Measurements from ENCODE around the gene TSC22D3.

The TSC22D3 gene

GRCh38 chrX:107725761-107726555, 49.6 kb downstream of the TSC22D3 start:
- no peaks in the 10 kb centered on the region for H3K9me3 ChIP-seq (ENCODE audit: control insufficient read depth, low read length)
- H3K27me3 ChIP-seq (ENCODE audit: control insufficient read depth, insufficient read depth, low read length), result no peaks in the 10 kb centered on the region
- no peaks in the 10 kb centered on the region for H3K36me3 ChIP-seq (ENCODE audit: control insufficient read depth, insufficient read depth, low read length)
- H3K4me3 ChIP-seq (ENCODE audit: low read length), result no peak overlapping the region
- H3K9ac ChIP-seq (ENCODE audit: low read length), result no peak overlapping the region
- H3K4me1 ChIP-seq (ENCODE audit: control insufficient read depth, insufficient read depth, low read length), result peaks cover 44% of the 10 kb centered on the region

- peaks cover 34% of the 10 kb centered on the region for H3K4me1 ChIP-seq (ENCODE audit: control insufficient read depth, insufficient read depth, low read length)
- no peaks in the 10 kb centered on the region for H3K27me3 ChIP-seq (ENCODE audit: control insufficient read depth, insufficient read depth, low read length)
- H3K9ac ChIP-seq (ENCODE audit: low read length), result no peak overlapping the region
- no peaks in the 10 kb centered on the region for H3K36me3 ChIP-seq (ENCODE audit: control insufficient read depth, insufficient read depth, low read length)
- H3K4me3 ChIP-seq (ENCODE audit: low read length), result no peak overlapping the region
- no peaks in the 10 kb centered on the region for H3K9me3 ChIP-seq (ENCODE audit: control insufficient read depth, low read length)
These were observed 50.9 kb downstream of the TSC22D3 start for GRCh38 chrX:107724653-107725052.

GRCh38 chrX:107723511-107723910, 52.1 kb downstream of the TSC22D3 start:
- Histone ChIP-seq H3K4me1 (ENCODE audit: control insufficient read depth, insufficient read depth, low read length) (peaks cover 32% of the 10 kb centered on the region), H3K9me3 (ENCODE audit: control insufficient read depth, low read length) (no peaks in the 10 kb centered on the region), H3K27me3 (ENCODE audit: control insufficient read depth, insufficient read depth, low read length) (no peaks in the 10 kb centered on the region), H3K9ac (ENCODE audit: low read length) (no peak overlapping the region), H3K4me3 (ENCODE audit: low read length) (no peak overlapping the region), H3K36me3 (ENCODE audit: control insufficient read depth, insufficient read depth, low read length) (no peaks in the 10 kb centered on the region)

GRCh38 chrX:107721966-107722707, 53.5 kb downstream of the TSC22D3 start:
- Histone ChIP-seq H3K9me3 (ENCODE audit: control insufficient read depth, low read length) (no peaks in the 10 kb centered on the region), H3K9ac (ENCODE audit: low read length) (no peak overlapping the region), H3K36me3 (ENCODE audit: control insufficient read depth, insufficient read depth, low read length) (no peaks in the 10 kb centered on the region), H3K27me3 (ENCODE audit: control insufficient read depth, insufficient read depth, low read length) (no peaks in the 10 kb centered on the region), H3K4me3 (ENCODE audit: low read length) (no peak overlapping the region), H3K4me1 (ENCODE audit: control insufficient read depth, insufficient read depth, low read length) (peaks cover 37% of the 10 kb centered on the region)

GRCh38 chrX:107721318-107721717, 54.3 kb downstream of the TSC22D3 start:
- Histone ChIP-seq H3K27me3 (ENCODE audit: control insufficient read depth, insufficient read depth, low read length) (no peaks in the 10 kb centered on the region), H3K9me3 (ENCODE audit: control insufficient read depth, low read length) (no peaks in the 10 kb centered on the region), H3K36me3 (ENCODE audit: control insufficient read depth, insufficient read depth, low read length) (no peaks in the 10 kb centered on the region), H3K9ac (ENCODE audit: low read length) (no peak overlapping the region), H3K4me1 (ENCODE audit: control insufficient read depth, insufficient read depth, low read length) (peaks cover 31% of the 10 kb centered on the region), H3K4me3 (ENCODE audit: low read length) (no peak overlapping the region)

- Histone ChIP-seq H3K27me3 (ENCODE audit: control insufficient read depth, insufficient read depth, low read length) (no peaks in the 10 kb centered on the region), H3K4me3 (ENCODE audit: low read length) (no peak overlapping the region), H3K36me3 (ENCODE audit: control insufficient read depth, insufficient read depth, low read length) (peaks cover 16% of the 10 kb centered on the region), H3K9ac (ENCODE audit: low read length) (no peak overlapping the region), H3K9me3 (ENCODE audit: control insufficient read depth, low read length) (no peaks in the 10 kb centered on the region), H3K4me1 (ENCODE audit: control insufficient read depth, insufficient read depth, low read length) (peaks cover 34% of the 10 kb centered on the region)
These were observed 57.4 kb downstream of the TSC22D3 start for GRCh38 chrX:107718156-107718621.

GRCh38 chrX:107716816-107717700, 58.5 kb downstream of the TSC22D3 start:
- H3K9ac ChIP-seq (ENCODE audit: low read length), result peak overlapping the region; percentile 94
- H3K4me3 ChIP-seq (ENCODE audit: low read length), result no peak overlapping the region
- peaks cover 16% of the 10 kb centered on the region for H3K36me3 ChIP-seq (ENCODE audit: control insufficient read depth, insufficient read depth, low read length)
- no peaks in the 10 kb centered on the region for H3K9me3 ChIP-seq (ENCODE audit: control insufficient read depth, low read length)
- no peaks in the 10 kb centered on the region for H3K27me3 ChIP-seq (ENCODE audit: control insufficient read depth, insufficient read depth, low read length)
- peaks cover 42% of the 10 kb centered on the region for H3K4me1 ChIP-seq (ENCODE audit: control insufficient read depth, insufficient read depth, low read length)

GRCh38 chrX:107716118-107716684, 59.4 kb downstream of the TSC22D3 start:
- Histone ChIP-seq H3K9ac (ENCODE audit: low read length) (peak overlapping the region; percentile 94), H3K4me1 (ENCODE audit: control insufficient read depth, insufficient read depth, low read length) (peaks cover 47% of the 10 kb centered on the region), H3K27me3 (ENCODE audit: control insufficient read depth, insufficient read depth, low read length) (no peaks in the 10 kb centered on the region), H3K36me3 (ENCODE audit: control insufficient read depth, insufficient read depth, low read length) (peaks cover 16% of the 10 kb centered on the region), H3K4me3 (ENCODE audit: low read length) (peak overlapping the region; percentile 47), H3K9me3 (ENCODE audit: control insufficient read depth, low read length) (no peaks in the 10 kb centered on the region)

GRCh38 chrX:107715331-107716117, 60.1 kb downstream of the TSC22D3 start:
- H3K27me3 ChIP-seq (ENCODE audit: control insufficient read depth, insufficient read depth, low read length), result no peaks in the 10 kb centered on the region
- H3K4me3 ChIP-seq (ENCODE audit: low read length), result peak overlapping the region; percentile 47
- H3K9me3 ChIP-seq (ENCODE audit: control insufficient read depth, low read length), result no peaks in the 10 kb centered on the region
- H3K36me3 ChIP-seq (ENCODE audit: control insufficient read depth, insufficient read depth, low read length), result peaks cover 16% of the 10 kb centered on the region
- H3K9ac ChIP-seq (ENCODE audit: low read length), result peak overlapping the region; percentile 94
- peaks cover 51% of the 10 kb centered on the region for H3K4me1 ChIP-seq (ENCODE audit: control insufficient read depth, insufficient read depth, low read length)

- H3K27me3 ChIP-seq (ENCODE audit: control insufficient read depth, insufficient read depth, low read length), result no peaks in the 10 kb centered on the region
- H3K9ac ChIP-seq (ENCODE audit: low read length), result peak overlapping the region; percentile 94
- H3K36me3 ChIP-seq (ENCODE audit: control insufficient read depth, insufficient read depth, low read length), result peaks cover 16% of the 10 kb centered on the region
- H3K9me3 ChIP-seq (ENCODE audit: control insufficient read depth, low read length), result no peaks in the 10 kb centered on the region
- peaks cover 52% of the 10 kb centered on the region for H3K4me1 ChIP-seq (ENCODE audit: control insufficient read depth, insufficient read depth, low read length)
- H3K4me3 ChIP-seq (ENCODE audit: low read length), result peak overlapping the region; percentile 47
These were observed 61.2 kb downstream of the TSC22D3 start for GRCh38 chrX:107714206-107714891.

All from mucosa of stomach (tissue), 1 donor.